GM21360 (cell line): ENCODE results near the gene KRCC1.

Experiments
- ATAC-seq: cut with Tn5 transposase; IDR thresholded peaks from one replicate; pipeline ENCODE4 v1.9.1; 2021; ENCODE audit warnings: mild to moderate bottlenecking, moderate library complexity; ENCODE audit not compliant: unreplicated experiment

Gene KRCC1

DNA sequence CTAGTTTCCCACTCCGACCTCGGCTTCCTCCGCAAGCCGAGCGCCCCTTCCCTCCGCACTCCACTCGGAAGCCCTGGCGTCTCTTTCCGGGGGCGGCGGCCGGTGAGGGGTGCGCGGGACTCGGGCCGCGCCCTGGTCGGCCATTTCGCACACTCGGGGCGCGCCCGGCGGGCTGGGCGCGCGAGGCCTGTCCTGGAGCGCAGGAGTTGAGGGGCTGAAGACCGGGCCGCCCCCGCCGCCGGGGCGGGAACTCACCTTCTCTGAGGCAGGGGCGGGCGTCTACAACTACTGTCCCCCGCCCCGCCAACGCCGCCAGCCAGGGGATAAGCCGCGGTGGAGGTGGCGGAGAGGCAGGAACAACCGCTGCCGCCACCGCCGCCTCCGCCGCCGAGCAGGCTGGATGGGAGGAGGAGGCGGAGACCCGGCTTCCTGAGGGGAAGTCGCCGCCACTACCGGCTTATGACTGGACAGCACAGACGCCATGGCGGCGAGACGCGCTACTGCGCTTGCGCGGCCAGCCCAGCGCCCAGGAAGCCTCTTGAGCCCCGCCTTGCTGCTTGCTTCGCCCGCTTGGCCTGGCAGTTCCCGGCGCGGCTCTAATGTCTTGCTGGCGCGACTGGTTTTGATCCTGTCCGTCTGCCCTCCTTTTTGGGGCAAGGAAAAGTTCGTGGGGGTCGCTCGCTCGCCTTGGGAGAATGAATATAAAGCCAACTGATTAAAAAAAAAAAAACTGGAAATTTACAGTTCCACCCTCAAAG lies at the start of gene KRCC1:
Gene KRCC1 (minus strand): TSS at position 413 of the 758 bp plus-strand sequence. CDS start 27,220 bp downstream, outside the sequence.
- peak; percentile 95 for ATAC-seq

DNA sequence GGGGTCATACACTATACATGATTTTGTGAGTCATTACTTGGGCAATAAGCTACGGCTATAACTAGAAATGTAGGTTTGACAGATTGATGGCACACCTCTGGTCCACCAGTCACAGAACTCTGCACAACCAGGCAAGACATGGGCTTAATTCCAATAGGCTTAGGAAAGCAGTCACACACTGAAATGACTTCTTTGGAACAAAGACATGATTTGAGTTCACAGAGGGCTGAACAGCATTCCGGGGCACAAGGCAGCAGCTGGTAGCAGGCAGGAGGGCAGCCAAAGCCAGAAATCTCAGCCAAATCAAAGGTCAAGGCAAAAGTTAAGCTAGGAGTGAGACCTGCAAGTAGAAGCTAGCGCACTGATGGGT lies 44.9 kb upstream of the KRCC1 start:
- no peak for ATAC-seq

DNA sequence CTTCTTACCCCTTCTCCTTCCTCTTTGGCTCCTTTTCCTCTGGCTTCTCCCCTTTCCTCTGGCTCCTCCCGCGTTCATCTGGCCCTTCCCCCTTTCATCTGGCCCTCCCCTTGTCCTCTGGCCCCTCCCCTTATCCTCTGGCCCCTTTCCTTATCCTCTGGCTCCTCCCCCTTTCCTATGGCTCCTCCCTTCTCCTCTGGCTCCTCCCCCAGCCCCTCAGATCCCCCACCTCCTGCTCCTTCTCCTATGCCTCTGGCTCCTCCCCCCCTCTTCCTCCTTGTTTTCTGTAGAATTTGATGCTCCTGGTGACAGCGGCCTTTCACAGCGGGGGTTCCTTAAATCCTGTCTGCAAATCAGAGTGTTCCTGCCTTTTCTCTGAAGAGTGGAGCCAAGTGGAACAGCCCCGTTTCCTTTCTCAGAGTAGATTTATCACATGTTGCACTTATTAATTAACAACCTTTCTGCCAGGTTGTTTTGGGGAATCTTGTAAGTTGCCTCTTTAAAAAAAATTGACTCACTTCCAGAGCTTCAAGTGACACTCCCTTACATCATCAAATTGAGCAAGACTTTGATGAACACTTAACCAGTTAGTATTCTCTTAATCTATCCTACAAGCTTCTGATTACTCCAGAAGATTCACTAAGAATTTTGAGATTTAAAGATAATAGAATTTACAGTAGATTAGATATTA lies 44.4 kb upstream of the KRCC1 start:
- ATAC-seq = no peak

DNA sequence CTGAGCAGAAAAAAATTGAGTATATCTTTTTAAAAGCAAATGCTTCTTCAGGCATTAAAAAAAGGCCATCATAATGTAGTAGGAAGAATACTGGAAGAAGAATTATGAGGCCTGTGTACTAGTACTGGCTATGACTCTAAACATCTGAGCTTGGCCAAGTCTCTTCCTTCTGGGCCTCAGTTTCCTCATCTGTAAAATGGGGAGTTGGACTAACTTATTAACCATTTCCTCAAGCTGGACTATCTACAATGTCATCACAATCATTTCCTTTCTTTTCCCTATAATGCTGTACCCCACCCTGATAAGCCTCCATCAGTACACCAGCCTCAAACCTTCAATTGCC lies 42.9 kb upstream of the KRCC1 start:
- no peak for ATAC-seq

DNA sequence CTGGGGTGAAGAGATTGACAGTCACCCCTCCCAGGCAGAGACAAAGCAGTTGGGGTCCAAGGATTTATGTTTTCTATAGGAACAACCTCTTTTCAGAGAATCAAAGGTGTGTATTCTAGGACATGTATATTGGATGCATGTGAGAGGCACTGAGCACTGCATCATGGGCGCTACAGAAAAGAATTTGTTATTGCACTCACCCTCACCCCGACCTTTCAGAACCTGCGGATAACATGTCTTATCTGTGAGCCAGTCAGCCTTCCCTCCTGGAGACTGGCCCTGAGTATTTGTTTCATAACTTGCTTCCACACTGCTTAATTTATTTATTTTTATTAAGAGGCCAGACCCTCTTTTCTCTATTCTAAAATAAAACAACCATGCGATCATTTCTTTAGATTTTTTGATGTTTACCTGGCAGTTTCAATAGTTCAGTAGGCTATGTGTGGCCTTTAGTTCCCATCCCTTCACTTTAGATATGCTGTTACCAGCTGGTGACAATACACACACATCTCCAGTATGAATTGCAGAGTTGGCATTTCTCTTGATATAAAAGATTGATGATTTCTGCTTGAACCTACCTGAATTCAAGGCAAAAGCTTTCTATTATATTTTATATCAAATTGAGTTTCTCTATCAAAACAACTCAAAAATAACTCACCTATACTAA lies 42.4 kb upstream of the KRCC1 start:
- ATAC-seq = no peak

DNA sequence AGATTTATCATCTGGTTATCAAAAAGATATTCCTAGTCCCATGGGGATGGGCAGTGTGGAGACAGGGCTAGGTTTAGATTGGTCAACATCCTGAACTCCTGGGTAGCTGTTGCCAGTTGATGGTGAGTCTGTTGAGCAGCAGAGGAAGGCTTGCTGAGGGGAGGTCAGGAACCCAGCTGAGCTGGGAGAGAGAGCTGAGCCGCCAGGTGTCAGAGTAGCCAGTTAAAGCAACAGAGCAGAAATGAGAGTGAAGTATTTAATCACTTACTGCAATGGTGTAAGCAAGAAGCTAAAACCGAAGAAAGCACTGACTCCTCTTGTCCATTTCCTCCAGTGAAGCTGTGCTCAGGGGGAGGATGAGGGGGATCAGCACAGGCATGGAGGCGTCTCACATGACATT lies 41.6 kb upstream of the KRCC1 start:
- ATAC-seq = no peak

DNA sequence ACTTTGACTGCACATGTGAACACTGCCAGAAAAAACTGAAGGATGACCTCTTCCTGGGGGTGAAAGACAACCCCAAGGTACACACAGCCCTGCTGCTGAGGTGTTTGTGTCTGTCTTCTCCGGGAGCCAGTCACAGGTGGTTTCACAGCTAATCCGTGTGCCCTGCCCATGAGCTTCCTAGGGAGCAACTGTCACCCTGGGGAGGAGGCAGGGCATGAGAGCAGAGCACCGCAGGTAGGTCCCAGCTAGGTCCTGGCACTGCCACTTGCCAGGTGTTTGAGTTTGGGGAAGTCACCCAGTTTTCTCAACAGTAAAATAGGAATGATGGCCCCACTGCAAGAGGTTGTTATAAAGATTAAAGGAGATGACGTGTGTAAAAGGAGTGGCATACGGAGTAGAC lies 41.1 kb upstream of the KRCC1 start:
- no peak for ATAC-seq

DNA sequence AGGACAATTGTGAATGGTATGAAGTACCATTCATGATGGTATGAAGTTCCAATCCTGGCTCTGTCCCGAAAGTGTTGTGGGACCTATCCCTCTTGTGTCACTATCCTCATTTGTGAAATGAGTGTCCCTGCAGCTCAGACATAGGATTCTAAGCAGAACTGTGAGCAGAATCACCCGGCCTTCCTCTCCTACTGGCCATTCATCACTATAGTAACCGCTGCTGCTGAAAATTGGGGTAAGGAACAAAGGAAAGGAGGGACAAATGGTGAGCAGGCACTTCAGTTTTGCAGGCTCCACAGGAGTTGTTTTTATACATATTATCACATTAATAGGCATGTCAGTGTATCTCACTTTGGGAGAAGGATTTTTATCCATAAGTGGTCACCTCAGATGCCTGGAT lies 39.4 kb upstream of the KRCC1 start:
- ATAC-seq = no peak

DNA sequence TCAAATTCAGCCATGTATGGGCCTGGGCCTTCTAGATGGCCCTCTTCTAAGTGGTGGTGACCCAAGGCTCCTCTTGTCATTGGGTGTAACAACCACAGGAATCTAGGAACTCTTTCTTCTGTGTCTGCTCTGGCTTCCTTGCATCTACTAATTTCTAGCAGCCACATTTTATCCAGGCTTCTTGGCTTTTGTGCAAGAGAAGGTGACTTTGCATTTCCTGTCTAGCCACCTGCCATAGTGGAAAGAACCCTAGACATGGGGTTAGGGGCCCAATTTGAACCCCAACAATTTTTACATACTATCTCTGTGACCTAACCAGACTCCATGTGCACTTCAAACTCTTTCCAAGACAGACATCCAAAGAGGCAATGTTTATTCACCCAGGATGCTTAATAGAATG lies 37.2 kb upstream of the KRCC1 start:
- no peak for ATAC-seq

DNA sequence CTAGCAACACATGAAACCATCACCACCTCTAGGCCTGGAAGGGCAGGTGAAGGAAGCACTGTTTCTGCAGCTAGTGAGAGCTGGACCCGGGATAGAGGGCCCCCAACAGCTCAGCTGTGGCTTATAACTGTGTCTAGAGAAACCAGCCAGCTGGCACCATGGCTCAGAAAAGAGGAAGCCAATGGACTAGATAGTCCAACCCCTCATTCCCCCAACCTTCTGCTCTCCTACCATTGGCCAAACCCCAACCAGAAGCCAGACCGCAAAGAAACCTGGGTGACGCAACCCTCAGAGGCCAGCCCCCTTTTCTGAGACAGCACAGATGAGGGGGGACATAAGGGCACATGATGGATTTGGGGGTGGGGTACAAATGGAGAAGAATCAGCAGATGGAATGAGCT lies 36.4 kb upstream of the KRCC1 start:
- ATAC-seq = no peak

DNA sequence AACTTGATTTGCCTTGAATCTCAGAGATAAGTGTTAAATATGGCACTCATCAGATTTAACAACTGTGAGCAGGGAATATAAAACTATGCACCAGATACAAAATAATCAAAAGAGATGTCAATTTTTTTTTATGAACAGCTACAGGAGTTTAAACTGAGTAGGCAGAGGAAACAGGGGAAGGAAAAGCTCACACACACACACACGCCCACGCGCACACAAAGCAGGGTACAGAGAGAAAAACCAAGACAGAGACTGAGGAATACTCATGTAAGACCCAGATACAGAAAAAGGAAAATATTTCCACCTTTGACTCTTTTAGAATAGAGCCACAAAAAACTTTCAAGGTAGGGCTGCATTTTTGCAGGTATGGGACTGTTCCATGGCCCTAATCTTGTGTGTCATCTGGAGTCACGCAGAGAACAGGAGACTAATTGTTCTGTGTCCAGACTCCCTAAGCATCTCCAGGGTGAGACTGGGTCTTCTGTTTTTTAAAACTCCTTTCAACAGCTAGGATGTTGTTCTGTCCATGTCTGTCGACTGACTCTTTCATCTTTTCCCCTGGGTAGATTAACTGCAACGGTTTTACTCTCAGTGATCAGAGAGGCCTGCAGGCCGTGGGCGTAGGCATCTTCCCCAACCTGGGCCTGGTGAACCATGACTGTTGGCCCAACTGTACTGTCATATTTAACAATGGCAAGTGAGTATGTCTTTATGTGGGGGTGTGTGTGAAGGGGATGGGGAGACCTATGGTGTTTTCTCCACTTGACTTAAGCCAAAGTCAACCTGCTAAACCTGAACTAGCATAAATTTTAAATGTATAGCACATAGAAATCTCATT lies 35.1 kb upstream of the KRCC1 start:
- no peak for ATAC-seq

DNA sequence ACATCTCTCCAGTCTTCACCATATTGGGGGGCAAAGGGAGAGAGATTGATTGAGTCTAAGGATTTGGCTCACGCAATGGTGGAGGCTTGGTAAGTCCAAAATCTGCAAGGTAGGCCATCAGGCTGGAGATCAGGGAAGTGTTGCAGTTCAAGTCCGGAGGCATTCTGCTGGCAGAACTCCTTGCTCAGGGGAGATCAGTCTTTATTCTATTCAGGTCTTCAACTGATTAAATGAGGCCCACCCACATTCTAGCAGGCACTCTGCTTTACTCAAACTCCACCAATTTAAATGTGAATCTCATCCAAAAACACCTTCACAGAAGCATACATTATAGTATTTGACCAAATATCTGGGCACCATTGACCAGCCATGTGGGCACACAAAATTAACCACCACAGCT lies 33.4 kb upstream of the KRCC1 start:
- ATAC-seq = no peak

DNA sequence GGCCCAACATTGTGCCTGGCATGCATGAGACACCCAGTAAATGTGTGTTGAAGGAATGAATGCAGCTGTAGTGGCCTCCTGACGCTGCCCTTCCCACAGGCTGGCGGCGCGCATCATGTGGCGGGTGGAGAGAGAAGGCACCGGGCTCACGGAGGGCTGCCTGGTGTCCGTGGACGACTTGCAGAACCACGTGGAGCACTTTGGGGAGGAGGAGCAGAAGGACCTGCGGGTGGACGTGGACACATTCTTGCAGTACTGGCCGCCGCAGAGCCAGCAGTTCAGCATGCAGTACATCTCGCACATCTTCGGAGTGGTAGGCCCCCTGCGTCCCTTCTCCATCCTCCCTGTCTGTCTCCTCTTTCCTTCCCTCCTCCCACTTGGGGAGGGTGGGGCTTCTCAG lies 32.2 kb upstream of the KRCC1 start:
- no peak for ATAC-seq

DNA sequence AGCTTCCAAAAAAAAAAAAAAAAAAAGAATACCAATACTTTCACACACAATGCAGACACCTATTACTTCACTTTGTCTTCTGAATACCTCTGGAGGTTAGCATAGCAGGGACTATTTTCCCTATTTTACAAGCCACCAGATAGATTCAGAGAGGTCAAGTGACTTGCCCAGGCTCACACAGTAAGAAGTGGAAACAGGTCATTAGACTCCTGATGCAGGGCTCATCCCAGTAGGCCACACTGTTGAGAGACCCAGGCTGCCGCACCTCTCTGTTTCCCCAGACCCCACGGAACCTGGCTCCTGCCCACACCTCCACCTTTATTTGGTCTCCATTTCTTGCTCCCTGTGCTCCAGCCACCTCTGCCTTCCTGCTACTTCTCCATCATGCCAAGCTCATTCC lies 31.5 kb upstream of the KRCC1 start:
- ATAC-seq = no peak

DNA sequence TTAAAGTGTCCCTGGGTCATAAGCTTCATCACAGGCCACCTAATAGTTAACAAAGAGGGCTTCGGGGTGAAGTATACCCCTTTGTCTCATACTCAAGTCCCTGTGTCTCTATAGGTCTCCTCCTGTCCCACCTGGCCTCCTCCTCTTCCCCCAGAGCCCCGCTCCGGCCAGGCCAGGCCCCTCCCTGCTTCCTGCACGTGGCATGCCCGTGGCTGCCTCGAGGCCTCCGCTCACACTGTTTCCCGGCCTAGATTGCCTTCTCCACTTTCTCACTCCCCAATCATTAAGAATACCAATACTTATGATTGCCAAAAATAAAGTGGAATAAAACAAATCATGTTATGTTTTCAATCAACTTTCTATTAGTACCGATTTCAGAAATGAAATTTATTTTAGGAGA lies 30.8 kb upstream of the KRCC1 start:
- ATAC-seq = no peak

DNA sequence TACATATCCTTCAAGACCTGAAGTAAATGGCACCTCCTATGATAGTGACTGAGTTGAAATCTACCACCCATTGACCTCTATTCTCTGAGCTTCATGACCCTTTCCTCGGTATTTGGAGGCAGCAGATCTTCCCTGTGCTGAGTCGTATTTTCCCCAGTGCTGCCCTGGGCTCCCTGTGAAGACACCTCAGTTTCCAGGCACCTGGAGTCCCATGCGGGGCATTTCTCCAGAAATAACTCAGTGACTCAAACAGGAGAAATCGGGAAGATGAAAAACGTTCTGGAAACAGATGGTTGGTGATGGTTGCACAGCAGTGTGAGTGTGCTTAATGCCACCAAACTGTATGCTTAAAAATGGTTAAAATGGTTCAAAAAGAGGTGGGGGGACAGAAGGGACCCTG lies 30.0 kb upstream of the KRCC1 start:
- no peak for ATAC-seq

DNA sequence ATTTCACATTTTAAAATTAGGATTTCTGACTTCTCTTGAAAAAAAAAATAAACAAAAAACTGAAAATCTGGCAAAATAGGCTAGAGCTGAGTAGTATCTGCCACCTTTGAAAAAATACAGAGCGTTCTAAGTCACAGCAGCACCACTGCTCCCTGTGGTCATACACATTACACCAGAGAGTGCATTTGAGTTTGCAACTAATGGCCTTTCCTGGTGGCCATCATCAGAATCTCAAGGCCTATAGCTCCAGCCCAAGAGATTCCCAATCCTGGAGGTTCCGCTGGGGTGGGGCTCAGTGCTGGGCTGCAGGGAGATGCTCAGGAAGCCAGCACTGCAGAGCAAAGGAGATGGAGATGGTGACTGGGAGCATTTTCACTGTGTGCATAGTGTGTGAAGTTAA lies 29.5 kb upstream of the KRCC1 start:
- no peak for ATAC-seq

DNA sequence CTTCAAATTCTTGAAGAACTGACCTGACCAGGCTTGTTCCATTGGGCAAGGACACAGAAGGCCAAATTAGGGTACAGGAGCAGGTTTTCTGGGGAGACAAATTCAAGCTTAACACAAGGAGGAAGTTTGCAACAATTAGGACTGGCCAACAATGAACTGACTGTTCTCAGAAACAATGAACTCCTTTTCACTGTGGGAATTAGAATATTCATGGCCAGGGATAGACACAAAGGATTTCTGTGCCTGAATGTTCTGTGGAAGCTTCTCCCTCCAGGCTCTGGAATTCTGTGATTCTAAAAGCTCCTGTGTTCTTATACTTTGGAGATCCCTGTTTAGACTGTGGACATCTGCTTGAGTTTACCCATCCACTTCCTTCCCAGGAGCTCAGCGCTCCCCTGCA lies 27.2 kb upstream of the KRCC1 start:
- no peak for ATAC-seq

DNA sequence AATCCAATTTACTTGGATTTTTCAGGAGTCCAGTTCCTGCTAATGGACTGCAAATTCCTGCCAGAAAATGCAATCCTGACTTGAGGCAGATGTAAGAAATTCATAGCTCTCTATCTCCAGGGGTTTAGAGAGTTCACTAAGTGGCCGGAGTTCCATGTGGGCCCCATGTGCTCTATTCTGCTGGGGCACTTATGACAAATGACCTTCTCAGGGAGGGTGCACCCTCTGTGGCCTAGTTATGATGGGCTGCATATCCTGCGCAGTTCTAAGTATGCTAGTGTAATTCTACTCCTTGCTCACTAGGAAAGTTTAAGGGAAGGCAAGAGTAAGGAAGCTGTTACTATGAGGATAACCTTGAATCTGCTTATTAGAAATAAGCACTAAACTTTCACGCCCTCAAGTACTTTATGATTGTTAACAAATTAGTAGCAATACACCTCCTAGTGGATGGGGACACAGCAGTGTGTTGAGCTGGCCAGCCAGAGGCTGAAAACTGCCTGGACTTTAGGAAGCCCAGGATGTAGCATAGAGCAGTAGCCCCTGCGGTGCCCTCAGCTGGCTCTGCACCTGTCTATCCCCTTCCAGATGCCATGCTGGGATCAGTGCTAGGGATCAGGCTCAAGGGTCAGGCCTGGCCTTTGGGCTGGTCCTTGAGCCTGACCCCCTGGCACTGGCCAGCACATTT lies 26.5 kb upstream of the KRCC1 start:
- no peak for ATAC-seq

DNA sequence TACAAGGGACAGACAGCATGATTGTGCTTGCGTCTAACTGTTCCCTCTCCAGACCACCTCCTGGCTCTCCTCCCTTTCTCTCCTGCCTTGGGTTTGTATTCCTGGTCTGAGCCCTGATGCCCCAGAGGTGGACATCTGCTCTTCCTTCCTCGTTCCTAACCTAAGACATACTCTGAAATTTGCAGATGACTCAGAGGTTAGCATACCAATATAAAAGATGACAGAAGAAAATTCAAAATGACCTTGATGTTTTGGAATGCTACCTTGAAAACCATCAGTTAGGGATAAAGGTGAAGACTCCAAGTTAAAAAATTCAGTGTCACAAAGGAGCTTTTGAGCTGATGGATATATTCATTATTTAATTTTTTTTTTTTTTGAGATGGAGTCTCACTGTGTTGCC lies 25.0 kb upstream of the KRCC1 start:
- no peak for ATAC-seq

DNA sequence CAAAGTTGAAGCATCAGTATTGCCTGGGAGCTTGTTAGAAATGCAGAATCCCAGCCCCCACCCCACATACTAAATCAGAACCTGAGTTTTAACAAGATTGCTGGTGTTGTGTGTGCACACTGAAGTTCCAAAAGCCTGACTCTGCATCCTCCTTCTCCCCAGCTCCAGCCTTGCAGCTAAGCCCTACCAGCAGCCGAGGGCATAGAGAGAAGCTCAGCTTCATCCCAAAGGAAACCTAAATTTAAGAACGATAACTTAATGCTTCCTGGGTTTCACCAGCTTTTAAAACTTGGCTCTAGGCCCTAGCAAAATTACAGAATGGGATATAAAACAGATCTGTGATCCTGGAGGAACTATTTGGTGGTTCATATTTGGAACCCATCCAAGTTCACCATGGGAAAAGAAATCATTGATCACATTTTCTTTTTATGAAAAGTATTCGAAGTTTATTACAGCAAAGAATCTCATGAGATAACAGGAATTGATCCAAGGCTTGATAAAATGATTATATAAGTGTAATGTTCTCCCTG lies 23.1 kb upstream of the KRCC1 start:
- ATAC-seq = no peak
